Measurements from ENCODE around the gene NTHL1.
"Not testable (repeated sequence)": the region's sequence is repeated elsewhere in the genome, so short reads cannot be mapped to it uniquely, and the experiment has no call there.

The NTHL1 gene

DNA sequence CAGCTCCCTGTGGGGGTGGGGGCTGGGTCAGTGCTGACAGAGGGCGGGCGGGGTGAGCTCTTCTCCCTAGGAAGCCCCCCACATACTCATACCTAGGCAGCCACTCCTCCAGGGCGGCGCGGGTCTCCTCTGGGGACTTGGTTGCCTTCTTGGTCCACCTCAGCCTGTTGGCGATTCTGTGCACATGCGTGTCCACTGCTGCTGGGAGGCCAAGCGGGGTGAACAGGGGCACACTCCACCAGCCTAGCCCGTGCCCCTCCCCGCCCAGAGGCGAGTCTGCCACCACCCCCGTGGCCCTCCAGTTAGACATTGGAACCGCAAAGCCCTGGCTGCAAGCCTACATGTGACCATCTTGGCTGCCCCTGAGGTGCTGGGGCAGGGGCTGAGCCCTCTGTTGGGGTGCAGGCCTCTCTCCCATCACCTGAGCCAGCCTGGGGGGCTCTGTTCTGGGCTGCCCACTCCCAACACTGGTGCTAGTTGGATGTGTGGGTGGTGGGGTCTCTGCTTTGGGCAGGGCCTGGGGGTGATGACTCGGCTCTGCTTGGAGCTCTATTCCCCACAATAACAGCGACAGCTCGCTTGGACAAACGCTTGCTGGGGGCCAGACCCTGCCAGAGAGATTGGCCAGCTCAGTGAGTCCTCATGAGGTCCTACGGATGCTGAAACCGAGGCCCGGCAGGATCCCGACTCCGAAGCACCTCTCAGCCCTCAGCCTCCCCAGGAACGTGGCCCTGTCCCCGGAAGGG, 7.4 kb downstream of the NTHL1 start:
- DNase-seq = no peak

DNA sequence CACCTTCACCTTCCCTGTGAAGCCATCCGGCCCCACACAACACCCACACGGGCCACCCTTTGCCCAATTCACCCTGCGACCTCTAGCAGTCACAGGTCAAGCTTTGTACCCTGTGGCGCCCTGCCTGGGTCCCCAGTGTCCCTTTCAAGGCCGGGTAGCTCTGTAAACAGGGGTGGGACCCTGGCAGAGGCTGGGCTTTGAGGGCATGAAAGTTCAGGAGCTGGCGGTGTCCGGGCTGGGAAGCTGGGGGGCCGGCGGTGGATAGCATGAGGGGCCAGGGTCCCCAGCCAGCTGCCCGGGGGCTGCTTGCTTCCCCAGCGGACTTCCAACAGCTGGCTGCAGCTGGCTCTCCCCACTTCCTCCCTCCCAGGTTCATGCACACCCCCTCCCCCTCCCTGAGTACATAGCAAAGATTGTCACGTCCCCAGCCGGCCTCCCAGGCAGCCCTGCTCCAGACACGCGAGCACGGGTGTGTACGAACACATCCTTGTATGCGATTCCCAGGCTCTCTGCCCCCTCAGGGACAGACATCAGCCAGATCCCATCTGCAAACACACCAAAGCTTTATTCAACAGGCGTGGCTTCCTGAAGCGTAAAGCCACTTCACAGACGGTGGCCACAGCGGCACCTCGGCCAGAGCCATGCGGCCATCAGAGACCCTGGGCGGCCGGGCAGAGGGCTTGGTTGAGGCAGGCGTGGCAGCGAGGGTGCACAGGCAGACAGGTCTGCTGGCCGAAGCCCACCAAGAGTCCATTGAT, 8.2 kb downstream of the NTHL1 start:
- DNase-seq = no peak

GRCh38 chr16:2038382-2039231, 9.0 kb downstream of the NTHL1 start:
- no peak for DNase-seq

DNA sequence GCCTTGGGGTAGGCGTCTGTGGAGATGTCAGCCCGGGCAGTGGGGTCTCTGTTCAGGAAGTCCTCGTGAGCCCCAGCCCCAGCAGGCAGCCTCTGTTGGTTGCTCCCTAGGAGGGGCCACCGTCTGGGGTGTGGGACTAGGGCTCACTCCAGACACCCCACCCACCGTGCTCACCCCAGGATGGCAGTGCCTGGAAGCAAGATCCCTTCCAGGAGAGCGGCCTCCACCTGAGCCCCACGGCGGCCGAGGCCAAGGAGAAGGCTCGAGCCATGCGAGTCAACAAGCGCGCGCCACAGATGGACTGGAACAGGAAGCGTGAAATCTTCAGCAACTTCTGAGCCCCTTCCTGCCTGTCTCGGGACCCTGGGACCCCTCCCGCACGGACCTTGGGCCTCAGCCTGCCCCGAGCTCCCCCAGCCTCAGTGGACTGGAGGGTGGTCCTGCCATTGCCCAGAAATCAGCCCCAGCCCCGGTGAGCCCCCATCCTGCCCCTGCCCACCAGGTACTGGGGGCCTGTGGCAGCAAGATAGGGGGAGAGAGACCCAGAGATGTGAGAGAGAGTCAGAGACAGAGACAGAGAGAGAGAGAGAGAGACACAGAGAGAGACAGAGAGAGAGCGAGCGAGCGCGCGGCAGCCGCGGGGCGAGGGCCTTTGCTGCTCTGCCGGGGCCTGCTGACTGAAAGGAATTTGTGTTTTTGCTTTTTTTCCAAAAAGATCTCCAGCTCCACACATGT, 9.8 kb downstream of the NTHL1 start:
- DNase-seq = no peak

DNA sequence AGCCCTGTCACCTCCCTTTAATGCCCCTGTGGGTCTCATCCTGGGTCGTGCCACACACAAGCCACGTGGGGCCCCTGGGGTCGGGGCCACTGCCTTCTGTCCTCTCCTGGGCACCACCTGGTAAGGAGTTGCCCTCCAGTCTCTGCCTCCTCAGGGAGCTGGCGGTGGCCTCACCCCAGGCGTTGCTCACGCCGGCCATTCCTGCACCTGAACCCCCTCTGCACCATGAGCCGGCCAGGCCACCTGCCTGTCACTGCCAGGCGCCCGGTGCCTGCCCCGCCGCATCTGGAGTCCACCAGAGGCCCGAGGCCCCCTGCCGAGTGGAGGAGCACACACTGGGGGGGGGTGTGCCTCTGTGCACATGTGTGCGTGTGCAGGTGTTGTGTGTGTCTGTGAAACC, 10.5 kb downstream of the NTHL1 start:
- no peak for DNase-seq

- DNase-seq = no peak
These were observed 11.3 kb downstream of the NTHL1 start for GRCh38 chr16:2036200-2036966.

DNA sequence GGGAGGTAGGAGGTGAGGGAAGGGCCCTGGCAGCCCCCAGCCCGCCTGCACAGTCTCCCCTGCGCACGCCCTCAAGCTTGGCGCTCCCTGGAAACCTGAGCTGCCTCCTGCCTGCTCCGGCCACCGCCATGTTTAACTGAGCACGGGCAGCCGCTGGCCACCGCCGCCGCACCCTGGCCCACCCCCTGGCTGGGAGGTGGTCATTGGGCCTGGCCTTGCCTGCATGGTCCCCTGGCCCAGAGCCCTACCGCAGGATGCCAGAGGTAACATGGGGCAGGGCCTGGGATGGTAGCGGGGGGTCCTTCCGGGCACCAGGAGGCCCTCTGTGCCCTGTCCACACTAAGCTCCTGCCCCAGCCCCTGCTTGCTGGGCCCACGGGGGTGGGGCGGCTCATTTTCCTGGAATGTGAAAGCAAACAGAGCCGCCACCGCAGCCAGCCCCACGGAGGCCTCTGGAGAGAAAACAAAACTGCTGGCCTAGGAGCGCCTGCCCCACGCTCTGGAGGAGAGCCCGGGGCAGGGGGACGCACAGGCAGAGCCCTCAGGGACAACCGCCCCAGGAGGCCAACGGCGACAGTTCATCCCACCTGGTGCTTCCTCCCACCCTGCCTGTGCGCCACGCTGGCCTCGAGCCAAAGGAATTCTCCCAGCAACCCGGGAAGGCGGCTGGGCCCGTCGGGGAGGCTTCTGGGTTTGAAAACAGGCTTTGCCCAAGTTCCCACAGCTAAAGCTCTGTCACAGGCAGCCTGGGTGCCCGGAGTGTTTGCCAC, 12.0 kb downstream of the NTHL1 start:
- DNase-seq = no peak

GRCh38 chr16:2034696-2035430, 12.8 kb downstream of the NTHL1 start:
- no peak for DNase-seq

GRCh38 chr16:2033909-2034695, 13.5 kb downstream of the NTHL1 start:
- not testable (repeated sequence) for DNase-seq

DNA sequence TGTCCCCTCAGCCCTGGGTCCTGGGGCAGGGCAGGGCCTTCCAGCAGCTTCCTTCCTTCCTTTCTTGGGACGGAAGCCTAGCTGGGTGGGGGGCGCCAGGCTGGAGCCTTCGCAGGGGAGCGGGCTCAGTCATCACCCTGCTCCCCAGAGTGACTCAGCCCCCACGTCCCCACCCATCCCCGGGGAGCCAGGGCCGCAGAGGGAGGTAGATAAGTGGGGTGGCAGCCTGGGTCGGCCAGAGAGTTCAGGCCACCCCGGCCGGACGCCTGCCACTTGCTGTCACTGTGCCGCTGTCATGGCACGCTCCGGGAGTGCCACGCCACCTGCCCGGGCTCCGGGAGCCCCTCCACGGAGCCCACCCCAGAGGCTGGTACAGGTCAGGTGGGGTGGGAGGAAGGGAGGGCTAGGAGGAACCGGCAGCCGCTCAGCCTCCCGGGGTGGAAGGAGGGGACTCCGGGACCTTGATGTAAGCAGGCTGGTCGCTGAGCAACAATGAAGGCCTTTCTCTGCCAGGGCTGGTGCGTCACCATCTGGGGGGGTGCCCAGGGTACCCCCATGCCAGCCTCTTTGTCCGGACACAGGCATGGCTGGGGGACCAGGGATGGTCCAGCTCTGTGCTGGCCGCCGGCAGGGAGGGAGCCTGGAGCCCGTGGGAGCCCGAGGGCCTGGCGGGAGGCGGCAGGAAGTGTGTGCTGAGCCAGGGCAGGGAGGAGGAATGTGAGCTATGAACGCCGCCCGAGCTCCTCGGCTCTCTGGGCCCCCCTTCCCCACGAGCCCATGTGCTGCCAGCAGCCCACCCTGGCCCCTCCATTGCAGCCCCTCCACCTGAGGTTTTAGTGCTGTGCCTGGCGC, 14.4 kb downstream of the NTHL1 start:
- DNase-seq = no peak

- no peak for DNase-seq
These were observed 15.2 kb downstream of the NTHL1 start for GRCh38 chr16:2032285-2033056.

- no peak for DNase-seq
These were observed 16.5 kb downstream of the NTHL1 start for GRCh38 chr16:2031081-2031577.

DNA sequence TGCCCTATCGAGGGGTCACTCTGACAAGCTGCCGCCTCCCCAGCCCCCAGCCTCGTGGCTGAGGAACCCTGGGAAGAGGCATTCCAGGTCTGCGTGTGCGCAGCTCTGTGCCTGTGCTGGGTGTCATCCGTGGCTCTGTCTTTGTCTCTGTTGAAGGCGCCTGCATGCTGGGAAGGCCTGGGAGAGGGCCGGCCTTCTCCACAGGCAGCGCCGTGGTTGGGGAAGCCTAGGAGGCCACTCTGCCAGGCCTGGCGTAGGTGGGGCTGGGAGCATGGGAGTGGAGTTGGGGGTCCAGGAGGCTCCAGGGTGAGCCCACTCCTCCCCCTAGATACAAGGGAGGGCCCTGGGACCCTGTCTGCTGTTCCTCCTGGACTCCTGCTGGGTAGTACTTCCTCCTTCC, 17.6 kb downstream of the NTHL1 start:
- no peak for DNase-seq

DNA sequence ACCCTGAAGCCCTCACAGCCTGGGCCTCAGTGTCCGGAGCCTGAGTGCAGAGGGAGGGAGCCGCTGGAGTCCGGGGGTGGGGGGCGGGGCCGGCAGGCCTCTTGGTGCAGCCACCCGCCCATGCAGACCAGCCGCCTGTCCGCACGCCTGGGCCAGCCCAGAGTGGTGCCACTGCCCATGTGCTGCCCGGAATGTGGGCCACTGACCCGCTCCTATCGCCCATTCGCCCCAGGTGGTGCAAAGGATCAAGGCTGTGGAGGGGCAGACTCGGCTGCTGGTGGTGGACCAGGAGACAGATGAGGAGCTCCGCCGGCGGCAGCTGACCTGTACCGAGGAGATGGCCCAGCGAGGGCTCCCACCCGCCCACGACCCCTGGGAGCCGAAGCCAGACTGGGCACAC, 18.3 kb downstream of the NTHL1 start:
- no peak for DNase-seq

- no peak for DNase-seq
These were observed 18.9 kb downstream of the NTHL1 start for GRCh38 chr16:2028620-2029220.

DNA sequence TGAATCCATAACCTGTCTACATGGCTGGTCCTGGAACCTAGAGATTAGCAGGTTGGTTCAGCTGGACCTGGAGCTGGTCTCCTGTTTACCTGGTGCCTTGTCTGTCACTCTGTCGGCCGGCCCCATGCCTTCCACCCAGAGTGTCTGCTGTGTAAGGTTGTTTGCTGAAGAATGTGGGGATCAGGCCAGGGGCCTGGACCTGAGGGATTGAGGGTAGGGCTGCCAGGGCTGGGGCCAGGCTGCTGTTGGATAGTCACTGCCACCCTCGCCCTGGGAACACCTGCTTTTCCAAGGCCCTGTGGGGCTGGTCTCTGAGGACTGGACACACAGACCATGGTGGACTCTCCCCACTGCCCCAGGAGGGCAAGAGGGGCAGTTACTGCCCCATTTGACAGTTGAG, 19.5 kb downstream of the NTHL1 start:
- no peak for DNase-seq

Measured in activated CD4-positive, alpha-beta T cell treated with anti-CD3 and anti-CD28 coated beads, Interleukin-10, Interleukin-2, amounts not matched to agents 100 ng/mL and 50 ng/mL, durations not matched to agents 16 hours and 8 hours (primary cell).